ENCODE results near the gene KRT72.

Gene KRT72

DNA sequence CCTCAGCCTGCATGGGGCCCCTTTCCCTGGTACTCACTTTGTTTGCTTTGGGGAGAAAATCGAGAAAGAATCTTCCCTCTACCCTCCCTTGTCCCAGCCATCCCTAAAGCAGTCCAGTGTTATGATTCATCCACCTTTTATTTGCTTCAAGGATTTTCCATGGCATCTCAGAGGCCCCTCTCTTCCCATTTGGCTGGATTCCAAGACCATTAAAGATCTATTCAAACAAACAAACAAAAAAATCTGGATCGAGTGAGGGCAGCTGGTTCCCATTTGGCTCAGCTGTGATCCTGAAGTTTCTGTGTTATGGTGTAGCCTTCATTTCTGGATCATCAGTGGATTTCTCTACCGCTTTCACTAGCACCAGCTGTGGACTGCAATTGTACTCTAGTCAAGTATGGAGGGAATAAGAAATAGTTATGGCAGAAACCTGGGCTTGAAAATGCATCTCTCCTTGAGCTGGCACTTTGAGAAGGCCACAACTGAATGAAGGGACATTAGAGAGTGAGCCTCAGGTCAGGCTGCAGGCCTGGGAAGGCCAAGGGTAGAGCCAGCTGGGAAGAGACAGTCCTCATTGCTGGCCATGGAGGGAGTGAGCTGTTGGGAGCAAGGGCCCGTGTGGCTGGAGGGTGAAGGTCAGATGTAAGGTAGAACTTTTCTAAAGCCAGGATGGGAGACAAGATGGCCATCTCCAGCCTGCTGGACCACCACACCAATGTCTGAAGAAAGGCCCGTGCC, 62.0 kb downstream of the KRT72 start:
- DNase-seq = no peak

DNA sequence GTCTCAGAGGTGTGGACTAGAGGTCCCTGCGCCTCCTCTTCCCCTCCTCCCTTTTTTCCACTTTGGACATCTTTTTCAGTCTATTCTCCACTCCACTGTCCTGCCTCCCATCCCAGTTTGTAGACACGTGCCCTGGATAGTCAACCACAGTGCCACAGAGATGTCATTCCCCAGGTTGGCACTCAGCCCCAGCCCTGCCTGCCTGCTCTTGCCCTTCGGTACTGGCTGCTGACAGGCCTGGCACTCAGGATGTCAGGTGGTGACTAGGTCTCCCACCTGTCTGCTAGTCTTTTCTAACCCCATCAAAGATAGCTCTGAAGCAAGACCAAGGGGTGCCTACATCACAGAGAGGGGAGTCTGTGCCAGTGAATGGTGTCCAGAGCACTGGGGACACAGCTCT, 64.2 kb downstream of the KRT72 start:
- no peak for DNase-seq

All from NCI-H2081 treated with DMSO at 0.1 percent for 48 hours (cell line).